K562 (cell line): ENCODE data around the gene BHLHE23. TPM values are rescaled to one million over a fixed set of nuclear protein-coding genes. Genes with fewer than 3 reads are reported as not detected.

ENCODE experiments used
- ATAC-seq: fragments of 200-7000 bp; cut with Tn5 transposase; 3 replicates; pipeline ENCODE4 v1.9.1; 2020; ENCODE audit warnings: moderate library complexity
- BruUV-seq: library from RNA; stranded (reverse); fragments of 400-500 nt; replicated peaks from 2 replicates; lab custom pipeline; 2021; lab: Mats Ljungman, UMichigan
- CTCF ChIA-PET: fragments of 300-600 bp; formaldehyde crosslinking; extraction: SDS; loops from one replicate; lab custom pipeline; 2021; ENCODE audit warnings: low intra/inter-chr PET ratio; lab: Yijun Ruan, JAX
- POLR2A ChIA-PET: fragments of 300-600, 350-650 bp; sonication (Branson Sonifier 250); formaldehyde crosslinking; extraction: SDS; loops from one replicate; lab custom pipeline; 2021; ENCODE audit warnings: antibody characterized with exemption, inconsistent platforms; lab: Yijun Ruan, JAX
- DNase-seq, 4 experiments: peaks; one replicate each; pipeline versions ENCODE4 v3.0.0 to v3.0.0-alpha.2; 2011 to 2018; ENCODE audit warnings: low spot score in 3 of 4, mixed read lengths in 3 of 4; ENCODE audit errors: extremely low read depth in 1 of 4
- FAIRE-seq: peaks from 2 replicates; lab custom pipeline; 2011; peaks lifted over from hg19 to GRCh38; lab: Jason Lieb, UNC
- H2AFZ ChIP-seq: 2 replicates; pipeline ENCODE4 v1.6.0; 2011; ENCODE audit warnings: low read depth, low read length, control low read depth, inconsistent platforms
- H3K27ac ChIP-seq: fragments of 200-600 bp; 3 replicates; pipeline ENCODE4 v1.8.0; 2011; ENCODE audit warnings: low read depth, mild to moderate bottlenecking, control low read depth, inconsistent platforms, low read length, moderate library complexity, mixed read lengths; ENCODE audit errors: extremely low read depth
- H3K27me3 ChIP-seq, 2 experiments: fragments of 300-600 bp in 1 of 2; 2 replicates in 1 of 2; 3 replicates in 1 of 2; pipeline versions ENCODE4 v1.6.0 to v1.8.0; 2011; ENCODE audit warnings: inconsistent platforms in 2 of 2, low read length in 2 of 2, mild to moderate bottlenecking in 1 of 2, mixed read lengths in 1 of 2, moderate library complexity in 1 of 2; ENCODE audit not compliant: control insufficient read depth in 2 of 2, insufficient read depth in 2 of 2
- H3K36me3 ChIP-seq: fragments of 300-600 bp; 3 replicates; pipeline ENCODE4 v1.8.0; 2011; ENCODE audit warnings: mild to moderate bottlenecking, low read length, inconsistent platforms; ENCODE audit not compliant: control insufficient read depth, insufficient read depth
- H3K4me1 ChIP-seq, 2 experiments: fragments of 200-600 bp in 1 of 2; replicated peaks in 1 of 2; 2 replicates in 1 of 2; 3 replicates in 1 of 2; pipeline versions ENCODE4 v1.5.1 to v1.8.0; 2011; ENCODE audit warnings: inconsistent platforms in 2 of 2, low read length in 2 of 2, mild to moderate bottlenecking in 1 of 2, mixed read lengths in 1 of 2, moderate library complexity in 1 of 2; ENCODE audit not compliant: control insufficient read depth in 2 of 2, insufficient read depth in 2 of 2
- H3K4me2 ChIP-seq: 2 replicates; pipeline ENCODE4 v1.6.1; 2011; ENCODE audit warnings: low read length, control low read depth, inconsistent platforms, mixed read lengths; ENCODE audit not compliant: insufficient read depth
- H3K4me3 ChIP-seq: fragments of 200-600 bp; sonication (generic), shearing (Covaris generic); 2 replicates; pipeline ENCODE4 v1.5.1; 2016; ENCODE audit warnings: control low read depth, inconsistent platforms
- H3K79me2 ChIP-seq: fragments of 200-600 bp; 3 replicates; pipeline ENCODE4 v1.8.0; 2011; ENCODE audit warnings: low read length, inconsistent platforms; ENCODE audit not compliant: control insufficient read depth, insufficient read depth
- H3K9ac ChIP-seq, 2 experiments: 2 replicates each; pipeline versions ENCODE4 v1.6.0 to v1.6.1; 2011; ENCODE audit warnings: low read depth in 2 of 2, low read length in 2 of 2, control low read depth in 1 of 2, inconsistent platforms in 1 of 2, mild to moderate bottlenecking in 1 of 2, mixed read lengths in 1 of 2; ENCODE audit not compliant: insufficient read depth in 1 of 2
- H3K9me1 ChIP-seq: one replicate; pipeline ENCODE4 v1.6.0; 2011; ENCODE audit warnings: inconsistent platforms, mild to moderate bottlenecking, low read length, moderate library complexity; ENCODE audit not compliant: control insufficient read depth, insufficient read depth
- H3K9me3 ChIP-seq: replicated peaks from 2 replicates; pipeline ENCODE4 v1.5.1; 2011; ENCODE audit warnings: low read depth, low read length, inconsistent platforms; ENCODE audit not compliant: control insufficient read depth, insufficient read depth
- H4K20me1 ChIP-seq: replicated peaks from 2 replicates; pipeline ENCODE4 v1.6.1; 2011; ENCODE audit warnings: low read length, inconsistent platforms, mixed read lengths; ENCODE audit not compliant: control insufficient read depth, insufficient read depth
- CHCHD3 ChIP-seq: fragments of 250-450 bp; sonication (Bioruptor Pico); IDR thresholded peaks from 2 replicates; pipeline ENCODE4 v2.1.2; 2022; ENCODE audit warnings: mild to moderate bottlenecking
- DMBX1 ChIP-seq: fragments of 250-450 bp; sonication (Bioruptor Pico); IDR thresholded peaks from 2 replicates; pipeline ENCODE4 v1.8.0; 2022; ENCODE audit warnings: inconsistent platforms, mild to moderate bottlenecking, moderate library complexity, borderline replicate concordance
- GTF2B ChIP-seq: IDR thresholded peaks from 2 replicates; pipeline ENCODE4 v1.6.1; 2011; ENCODE audit not compliant: insufficient read length; ENCODE audit errors: extremely low read depth
- GTF3C2 ChIP-seq: IDR thresholded peaks from 3 replicates; pipeline ENCODE4 v1.6.1; 2011; ENCODE audit warnings: borderline replicate concordance, mild to moderate bottlenecking, moderate library complexity; ENCODE audit not compliant: insufficient read length; ENCODE audit errors: extremely low read depth
- MAFK ChIP-seq: IDR thresholded peaks from 2 replicates; pipeline ENCODE4 v1.6.1; 2011; ENCODE audit warnings: low read length, improper control_type of control experiment
- NFE2L1 ChIP-seq: fragments of 450-650 bp; IDR thresholded peaks from 2 replicates; pipeline ENCODE4 v1.6.1; 2016; ENCODE audit warnings: missing genetic modification characterization, low read depth, mild to moderate bottlenecking, missing compliant biosample characterization, moderate library complexity, borderline replicate concordance
- PTTG1 ChIP-seq: fragments of 450-650 bp; IDR thresholded peaks from 2 replicates; pipeline ENCODE4 v1.6.1; 2016; ENCODE audit warnings: low read depth, mild to moderate bottlenecking, missing genetic modification characterization, missing compliant biosample characterization
- SNAPC5 ChIP-seq: fragments of 250-450 bp; sonication (Bioruptor Pico); IDR thresholded peaks from 2 replicates; pipeline ENCODE4 v1.8.0; 2021; ENCODE audit warnings: moderate library complexity, mild to moderate bottlenecking, inconsistent platforms
- TEAD2 ChIP-seq: fragments of 450-650 bp; IDR thresholded peaks from 2 replicates; pipeline ENCODE4 v1.6.1; 2016; ENCODE audit warnings: missing genetic modification characterization, control low read depth, missing compliant biosample characterization
- TRIM25 ChIP-seq: fragments of 450-650 bp; IDR thresholded peaks from 2 replicates; pipeline ENCODE4 v1.7.0; 2016; ENCODE audit warnings: borderline replicate concordance
- ZNF253 ChIP-seq: fragments of 250-450 bp; sonication (Bioruptor Pico); conservative IDR thresholded peaks from 2 replicates; pipeline ENCODE4 v1.6.1; 2021; ENCODE audit warnings: mild to moderate bottlenecking
- ZNF3 ChIP-seq: fragments of 250-450 bp; sonication (Bioruptor Pico); IDR thresholded peaks from 2 replicates; pipeline ENCODE4 v1.5.0; 2021; ENCODE audit warnings: mild to moderate bottlenecking, moderate library complexity
- WGBS: fragments of 100-300 bp; shearing (Covaris generic); methylation state at CpG from one replicate; pipeline ENCODE4 v1.1.6; 2016; ENCODE audit warnings: low coverage, mixed read lengths; ENCODE audit not compliant: insufficient coverage; ENCODE audit errors: missing lambda C conversion rate; 5-methylcytosine and 5-hydroxymethylcytosine counted together
- in situ Hi-C: fragments of 300-500 bp; cut with MboI; formaldehyde crosslinking; loops from 4 replicates; pipeline ENCODE4 v1.15.0; 2018; ENCODE audit warnings: inconsistent platforms, mixed read lengths
- intact Hi-C: fragments of 100-400 bp; cut with micrococcal nuclease; formaldehyde crosslinking; loops from 2 replicates; pipeline ENCODE4 v1.14.2; 2022
- polyA plus RNA-seq, 8 experiments: library from polyadenylated mRNA; depleted of rRNA in 4 of 8; stranded (reverse) in 5 of 8; unstranded in 3 of 8; fragments of >200 nt; fragmentation: Nextera tagmentation in 2 of 8; fragmentation: Illumina TruSeq in 1 of 8; extraction: Ambion mirVana in 2 of 8; extraction: Trizol in 1 of 8; gene quantifications; 2 replicates each; pipeline versions ENCODE4 v1.2.1 to v1.2.3, GENCODE V29; 2011 to 2014; ENCODE audit warnings: inconsistent platforms in 1 of 8, missing spikeins in 1 of 8
- total RNA-seq, 7 experiments: library from RNA; depleted of rRNA in 6 of 7; stranded (reverse); fragments of >200 nt in 6 of 7; fragmentation: Illumina TruSeq in 2 of 7; extraction: Trizol in 2 of 7; gene quantifications; 2 replicates each; pipeline versions ENCODE4 v1.2.1 to v1.2.3, GENCODE V29; 2011 to 2021; ENCODE audit warnings: low replicate concordance in 1 of 7
- TF ChIP-seq, protein P1 (sequence below): fragments of 450-650 bp; formaldehyde crosslinking; IDR thresholded peaks from 2 replicates; pipeline ENCODE4 v1.4.0; 2022; ENCODE audit warnings: missing genetic modification characterization
- TF ChIP-seq, protein P2 (sequence below), 2 experiments: IDR thresholded peaks; 2 replicates each; pipeline ENCODE4 v1.6.1; 2011; ENCODE audit warnings: borderline replicate concordance in 1 of 2, control low read depth in 1 of 2, low read depth in 1 of 2, low read length in 1 of 2, mild to moderate bottlenecking in 1 of 2, mixed read lengths in 1 of 2, moderate library complexity in 1 of 2; ENCODE audit not compliant: insufficient read depth in 1 of 2, insufficient read length in 1 of 2, poor library complexity in 1 of 2, severe bottlenecking in 1 of 2; ENCODE audit errors: extremely low read depth in 1 of 2

Gene BHLHE23
- total and polyA plus RNA-seq, 9 of the 15 experiments (the other 6 are each of a cell fraction or from before 2014, with no cell fraction given) = not detected

- no peak for DNase-seq
- intact Hi-C loops = no loop called here
- ChIA-PET POLR2A (interaction anchor here (0.7 kb wide), 2 partner anchors 60 to 213 kb away, joined by 3 read pairs; no protein-coding TSS in a partner anchor), CTCF (no interaction called here)
- Histone ChIP-seq H3K9ac (no peak overlapping the region), H3K9me1 (no peaks in the 10 kb centered on the region), H3K9me3 (no peaks in the 10 kb centered on the region), H4K20me1 (peaks cover 17% of the 10 kb centered on the region), H3K4me2 (no peak overlapping the region), H3K36me3 (no peaks in the 10 kb centered on the region), H3K4me3 (no peak overlapping the region), H3K27me3 (peaks cover 60 to 89% of the 10 kb centered on the region in 2 experiments), H3K27ac (no peak overlapping the region), H3K4me1 (peaks cover 0 to 15% of the 10 kb centered on the region in 2 experiments; a peak in 2 of 5 replicates), H2AFZ (no peak overlapping the region), H3K79me2 (no peaks in the 10 kb centered on the region)
- ATAC-seq = no peak
- no peak for FAIRE-seq
- WGBS = 29% methylated on average over 19 of the region's 19 CpGs
- BruUV-seq = no TSS peak
- in situ Hi-C loops = no loop called here
- TF ChIP-seq TRIM25 (no peak), ZNF253 (CRISPR knock-in tag) (no peak), TEAD2 (tag) (no peak), DMBX1 (CRISPR knock-in tag) (no peak), GTF3C2 (no peak), PTTG1 (tag) (no peak), SNAPC5 (CRISPR knock-in tag) (no peak), GTF2B (no peak), ZNF3 (no peak), MAFK (no peak), CHCHD3 (CRISPR knock-in tag) (no peak), NFE2L1 (tag) (no peak)
- TF ChIP-seq, protein P1, sequence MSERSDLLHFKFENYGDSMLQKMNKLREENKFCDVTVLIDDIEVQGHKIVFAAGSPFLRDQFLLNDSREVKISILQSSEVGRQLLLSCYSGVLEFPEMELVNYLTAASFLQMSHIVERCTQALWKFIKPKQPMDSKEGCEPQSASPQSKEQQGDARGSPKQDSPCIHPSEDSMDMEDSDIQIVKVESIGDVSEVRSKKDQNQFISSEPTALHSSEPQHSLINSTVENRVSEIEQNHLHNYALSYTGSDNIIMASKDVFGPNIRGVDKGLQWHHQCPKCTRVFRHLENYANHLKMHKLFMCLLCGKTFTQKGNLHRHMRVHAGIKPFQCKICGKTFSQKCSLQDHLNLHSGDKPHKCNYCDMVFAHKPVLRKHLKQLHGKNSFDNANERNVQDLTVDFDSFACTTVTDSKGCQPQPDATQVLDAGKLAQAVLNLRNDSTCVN (CRISPR knock-in tag) = no peak
- TF ChIP-seq, protein P2, sequence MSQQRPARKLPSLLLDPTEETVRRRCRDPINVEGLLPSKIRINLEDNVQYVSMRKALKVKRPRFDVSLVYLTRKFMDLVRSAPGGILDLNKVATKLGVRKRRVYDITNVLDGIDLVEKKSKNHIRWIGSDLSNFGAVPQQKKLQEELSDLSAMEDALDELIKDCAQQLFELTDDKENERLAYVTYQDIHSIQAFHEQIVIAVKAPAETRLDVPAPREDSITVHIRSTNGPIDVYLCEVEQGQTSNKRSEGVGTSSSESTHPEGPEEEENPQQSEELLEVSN (IDR thresholded peaks at IDR 0.05; ENCODE audit: borderline replicate concordance in 1 of 2, extremely low read depth in 1 of 2, insufficient read depth in 1 of 2, insufficient read length in 1 of 2, low read depth in 1 of 2, low read length in 1 of 2, poor library complexity in 1 of 2, severe bottlenecking in 1 of 2) = no peak
Observed at GRCh38 chr20:62994869-62995281, 11.9 kb downstream of the BHLHE23 start.
